Stimulated activated CD4-positive, alpha-beta T cell treated with anti-CD3 and anti-CD28 coated beads, TNF-alpha, amount 100 ng/mL, for 1 hour (primary cell): Measurements from ENCODE around the gene DSCAM.

Source experiments
- DNase-seq, 3 donors: peaks; one replicate each; pipeline ENCODE4 v3.0.0-alpha.2; 2020; ENCODE audit warnings: low read depth in 3 of 3, low spot score in 1 of 3

DSCAM gene

GRCh38 chr21:40840401-40841125 lies 6.4 kb downstream of the DSCAM start:
- no peak for DNase-seq

- DNase-seq = no peak
Observed at GRCh38 chr21:40839521-40839920, 7.4 kb downstream of the DSCAM start.

- no peak for DNase-seq
Observed at GRCh38 chr21:40837456-40837855, 9.5 kb downstream of the DSCAM start.

GRCh38 chr21:40835184-40835694 lies 11.7 kb downstream of the DSCAM start:
- no peak for DNase-seq

- no peak for DNase-seq
Observed at GRCh38 chr21:40833184-40833583, 13.8 kb downstream of the DSCAM start.

- no peak for DNase-seq
Observed at GRCh38 chr21:40832316-40832715, 14.6 kb downstream of the DSCAM start.

- DNase-seq = no peak
Observed at GRCh38 chr21:40830836-40831235, 16.1 kb downstream of the DSCAM start.

- DNase-seq = no peak
Observed at GRCh38 chr21:40829791-40830190, 17.2 kb downstream of the DSCAM start.

GRCh38 chr21:40829308-40829707 lies 17.6 kb downstream of the DSCAM start:
- no peak for DNase-seq

- no peak for DNase-seq
Observed at GRCh38 chr21:40827509-40827908, 19.4 kb downstream of the DSCAM start.

GRCh38 chr21:40819071-40819900 lies 27.7 kb downstream of the DSCAM start:
- no peak for DNase-seq

GRCh38 chr21:40813918-40814317 lies 33.0 kb downstream of the DSCAM start:
- DNase-seq = no peak

GRCh38 chr21:40809673-40810197 lies 37.2 kb downstream of the DSCAM start:
- DNase-seq = no peak

GRCh38 chr21:40803101-40803500 lies 43.9 kb downstream of the DSCAM start:
- DNase-seq = no peak

- DNase-seq = no peak
Observed at GRCh38 chr21:40800126-40800525, 46.8 kb downstream of the DSCAM start.

GRCh38 chr21:40797891-40798290 lies 49.1 kb downstream of the DSCAM start:
- no peak for DNase-seq

- DNase-seq = no peak
Observed at GRCh38 chr21:40797410-40797809, 49.5 kb downstream of the DSCAM start.

- no peak for DNase-seq
Observed at GRCh38 chr21:40796464-40796863, 50.5 kb downstream of the DSCAM start.

- DNase-seq = no peak
Observed at GRCh38 chr21:40795313-40795712, 51.6 kb downstream of the DSCAM start.

GRCh38 chr21:40792691-40793456 lies 54.1 kb downstream of the DSCAM start:
- DNase-seq = no peak

GRCh38 chr21:40788635-40789034 lies 58.3 kb downstream of the DSCAM start:
- DNase-seq = no peak
